ENCODE measurements around the gene RNF19B.

RNF19B gene

GRCh38 chr1:32966900-32967299, 2.3 kb upstream of the RNF19B start:
- DNase-seq (ENCODE audit: low spot score): no peak

- DNase-seq (ENCODE audit: low spot score): no peak
These were observed 690 bp upstream of the RNF19B start for GRCh38 chr1:32965251-32965747.

- peak; percentile 43 for DNase-seq (ENCODE audit: low spot score)
These were observed 706 bp downstream of the RNF19B start for GRCh38 chr1:32963746-32964460.

- no peak for DNase-seq (ENCODE audit: low spot score)
These were observed 2.2 kb downstream of the RNF19B start for GRCh38 chr1:32962248-32962896.

DNA sequence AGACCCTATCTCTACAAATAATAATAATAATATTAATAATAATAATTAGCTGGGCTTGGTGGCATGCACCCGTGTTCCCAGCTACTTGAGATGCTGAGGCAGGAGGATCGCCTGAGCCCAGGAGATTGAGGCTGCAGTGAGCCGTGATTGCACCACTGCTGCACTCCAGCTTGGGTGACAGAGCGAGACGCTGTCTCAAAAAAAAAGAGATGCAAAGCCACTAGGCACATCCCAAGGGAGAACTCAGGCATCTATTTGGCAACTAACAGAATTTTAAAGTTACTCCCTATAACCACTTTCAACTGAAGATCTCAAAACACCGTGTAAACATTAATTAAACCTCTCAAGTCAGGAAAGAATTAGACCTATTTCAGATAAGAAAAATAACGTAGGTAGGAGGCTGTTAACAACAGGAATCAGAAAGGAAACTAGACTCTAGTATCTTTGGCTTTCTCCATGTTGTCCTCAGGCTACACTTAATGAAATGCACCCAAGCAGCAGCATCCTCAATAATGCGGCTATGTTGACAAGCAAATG, 3.7 kb downstream of the RNF19B start:
- DNase-seq (ENCODE audit: low spot score): no peak

DNA sequence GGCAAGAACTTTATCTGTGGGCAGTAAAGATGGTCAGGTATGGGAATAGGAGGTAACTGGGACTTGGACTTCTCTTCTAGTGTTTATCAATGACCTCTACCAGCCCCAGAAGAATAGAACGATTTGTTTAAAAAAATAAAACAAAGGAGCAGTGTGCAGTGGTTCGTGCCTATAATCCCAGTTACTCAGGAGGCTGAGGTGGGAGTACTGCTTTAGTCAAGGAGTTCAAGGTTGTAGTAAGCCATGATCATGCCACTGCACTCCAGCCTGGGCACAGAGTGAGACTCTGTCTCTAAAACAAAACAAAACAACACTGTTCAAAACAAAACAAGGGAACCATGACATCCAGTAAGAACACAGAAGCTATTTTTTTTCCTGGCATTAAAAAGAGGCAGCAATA, 4.3 kb downstream of the RNF19B start:
- no peak for DNase-seq (ENCODE audit: low spot score)

DNA sequence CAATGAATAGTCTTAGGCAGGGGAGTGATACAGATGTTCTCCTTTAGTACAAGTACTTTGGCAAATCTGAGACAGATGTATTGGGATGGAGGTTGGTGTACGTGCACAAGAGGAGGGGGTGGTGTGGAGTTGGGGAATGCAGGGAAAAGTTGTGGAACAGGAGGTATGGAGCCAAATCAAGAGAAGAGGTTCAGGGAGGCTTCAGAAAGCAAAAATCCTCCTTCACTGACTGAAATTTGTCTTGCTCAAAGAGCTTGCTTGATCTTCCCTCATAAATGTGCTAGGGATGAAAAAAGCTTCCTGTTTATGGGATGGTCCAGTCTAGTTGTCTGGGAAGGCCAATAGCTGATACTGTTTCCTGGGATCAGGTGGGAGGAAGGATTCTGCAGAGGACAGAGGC, 5.8 kb downstream of the RNF19B start:
- DNase-seq (ENCODE audit: low spot score): no peak

DNA sequence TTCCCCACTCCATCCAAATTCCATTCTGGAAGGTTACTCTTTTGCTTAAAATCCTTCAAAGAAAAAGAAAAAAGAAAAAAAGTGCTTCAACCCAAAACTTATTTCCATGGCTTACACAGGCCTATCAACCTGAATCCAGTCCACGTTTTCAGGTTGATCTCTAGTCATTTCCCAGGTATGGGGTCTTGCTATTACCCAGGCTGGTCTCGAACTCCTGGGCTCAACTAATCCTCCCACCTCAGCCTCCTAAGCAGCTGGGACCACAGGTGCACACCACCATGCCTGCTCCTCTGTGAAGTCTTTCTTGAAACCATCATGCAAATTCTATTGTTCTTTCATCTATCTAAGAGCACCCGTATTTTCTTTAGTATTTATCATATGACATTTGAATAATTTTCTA, 7.6 kb downstream of the RNF19B start:
- DNase-seq (ENCODE audit: low spot score): no peak

DNA sequence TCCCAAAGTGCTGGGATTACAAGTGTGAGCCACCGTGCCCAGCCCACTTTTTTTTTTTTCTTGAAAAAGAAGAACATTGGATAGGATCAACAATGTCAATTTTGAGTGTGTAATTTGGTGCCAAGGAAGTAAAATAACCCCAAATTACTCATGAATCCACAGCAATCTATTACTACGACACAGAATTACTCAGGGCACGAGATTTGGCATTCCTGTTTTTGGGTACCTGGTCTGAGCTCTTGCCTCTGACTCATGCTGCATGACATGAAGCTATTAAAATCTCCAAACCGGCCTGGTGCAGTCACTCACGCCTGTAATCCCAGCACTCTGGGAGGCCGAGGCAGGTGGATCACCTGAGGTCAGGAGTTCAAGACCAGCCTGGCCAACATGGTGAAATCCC, 10.4 kb downstream of the RNF19B start:
- no peak for DNase-seq (ENCODE audit: low spot score)

- no peak for DNase-seq (ENCODE audit: low spot score)
These were observed 11.1 kb downstream of the RNF19B start for GRCh38 chr1:32953495-32953894.

DNA sequence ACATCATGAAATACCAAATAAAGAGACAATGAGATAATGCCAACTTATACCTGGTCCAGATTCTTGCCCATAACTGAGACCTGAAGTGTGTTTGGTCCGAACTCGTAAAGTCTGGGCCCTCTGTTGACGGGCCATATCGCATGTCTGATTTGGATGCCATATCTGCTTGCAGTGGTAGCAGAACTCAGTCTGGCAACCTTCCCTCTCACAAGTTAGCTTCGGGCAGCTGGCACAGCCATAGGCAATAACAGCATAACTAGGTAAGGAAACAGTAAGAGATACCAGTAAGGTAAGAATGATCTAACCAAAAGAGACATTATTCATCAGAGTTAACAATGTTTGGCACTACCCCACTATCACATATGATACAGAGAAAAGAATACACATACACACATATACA, 15.1 kb downstream of the RNF19B start:
- DNase-seq (ENCODE audit: low spot score): no peak

- no peak for DNase-seq (ENCODE audit: low spot score)
These were observed 15.7 kb downstream of the RNF19B start for GRCh38 chr1:32948905-32949304.

GRCh38 chr1:32948390-32948722, 16.3 kb downstream of the RNF19B start:
- DNase-seq (ENCODE audit: low spot score): no peak

DNA sequence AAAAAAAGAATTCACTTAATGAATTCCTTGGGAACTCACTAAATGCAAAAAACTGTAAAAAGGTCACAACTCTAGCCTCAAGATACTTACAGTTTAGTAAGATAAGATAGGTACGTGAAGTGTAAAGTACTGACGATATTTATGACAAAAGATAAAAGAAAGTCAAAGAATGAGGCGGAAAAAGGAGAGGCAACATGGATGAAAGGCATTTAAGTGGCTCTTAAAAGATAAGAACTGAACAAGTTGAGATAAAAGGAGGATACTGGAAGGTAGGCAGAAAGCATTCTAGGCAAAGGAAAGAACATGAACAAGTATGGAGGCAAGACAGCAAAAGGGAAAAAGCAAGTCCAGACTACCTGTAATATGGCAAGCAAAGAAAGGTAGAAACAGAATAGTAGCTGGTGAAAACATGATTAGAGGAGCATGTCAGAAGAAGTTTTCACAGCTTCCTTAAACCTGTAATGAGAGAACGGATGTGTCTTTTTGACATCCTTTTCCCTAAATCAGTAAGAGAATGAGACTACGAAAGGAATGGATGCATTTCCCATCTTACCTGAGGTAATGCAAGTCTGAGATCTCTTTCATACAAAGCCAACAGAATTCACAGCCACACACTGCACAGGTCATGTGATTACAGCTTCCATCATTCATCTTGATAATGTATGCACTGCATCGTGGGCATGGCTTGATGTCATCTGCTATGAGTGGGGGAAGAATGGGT, 16.8 kb downstream of the RNF19B start:
- no peak for DNase-seq (ENCODE audit: low spot score)

- DNase-seq (ENCODE audit: low spot score): no peak
These were observed 18.2 kb downstream of the RNF19B start for GRCh38 chr1:32946413-32946812.

GRCh38 chr1:32944180-32944579, 20.4 kb downstream of the RNF19B start:
- no peak for DNase-seq (ENCODE audit: low spot score)

DNA sequence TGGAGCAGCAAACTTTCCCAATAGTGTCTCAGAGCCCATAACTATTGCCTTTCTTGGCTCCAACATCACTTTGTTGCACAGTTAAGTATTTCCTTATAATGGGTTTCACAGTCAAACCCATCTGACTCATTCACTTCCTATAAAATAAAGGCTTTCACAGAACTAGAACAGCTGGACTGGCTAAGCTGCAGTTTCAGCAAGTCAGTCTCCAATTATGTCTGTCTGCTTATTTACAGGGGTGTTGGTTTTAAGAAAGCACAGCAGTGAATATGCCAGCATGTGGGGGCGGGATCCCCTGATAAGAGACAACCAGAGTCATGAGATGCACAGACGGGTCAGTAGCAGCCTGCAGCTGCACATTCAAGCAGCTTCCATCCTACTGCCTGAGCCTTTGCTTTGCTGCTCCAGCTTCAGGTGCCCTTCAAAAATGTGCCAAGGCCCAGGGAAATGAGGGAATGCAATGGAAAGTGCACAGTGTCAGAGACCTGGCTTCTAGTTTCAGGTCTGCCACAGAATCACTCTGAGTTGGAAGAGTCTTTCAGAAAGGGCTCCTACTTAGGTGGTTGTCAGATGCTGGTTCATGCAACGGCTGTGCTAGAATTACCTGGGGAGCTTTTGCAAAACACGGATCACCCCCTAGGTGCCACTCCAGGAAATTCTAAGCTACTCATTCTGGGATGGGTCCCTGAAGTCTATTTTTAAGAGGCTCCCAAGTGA, 24.8 kb downstream of the RNF19B start:
- no peak for DNase-seq (ENCODE audit: low spot score)

DNA sequence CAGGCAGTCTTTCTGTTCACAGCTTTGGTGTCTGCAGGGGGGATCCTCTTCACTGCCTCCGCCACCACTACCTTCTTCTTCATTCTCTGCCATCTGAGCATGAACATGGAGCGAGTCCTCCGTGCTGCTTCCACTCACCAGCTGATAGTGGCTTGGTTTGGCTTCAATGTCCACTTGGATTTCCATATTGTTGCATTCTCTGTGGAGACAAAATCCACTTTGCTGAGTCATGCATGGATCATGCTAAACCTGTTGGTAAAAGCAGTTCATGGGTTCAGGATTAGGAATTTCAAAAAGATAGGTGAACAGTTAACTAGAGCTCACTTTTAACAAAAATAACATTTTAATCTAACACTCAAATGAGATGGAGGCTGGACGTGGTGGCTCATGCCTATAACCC, 27.5 kb downstream of the RNF19B start:
- no peak for DNase-seq (ENCODE audit: low spot score)

- DNase-seq (ENCODE audit: low spot score): no peak
These were observed 30.1 kb downstream of the RNF19B start for GRCh38 chr1:32934535-32934934.

DNA sequence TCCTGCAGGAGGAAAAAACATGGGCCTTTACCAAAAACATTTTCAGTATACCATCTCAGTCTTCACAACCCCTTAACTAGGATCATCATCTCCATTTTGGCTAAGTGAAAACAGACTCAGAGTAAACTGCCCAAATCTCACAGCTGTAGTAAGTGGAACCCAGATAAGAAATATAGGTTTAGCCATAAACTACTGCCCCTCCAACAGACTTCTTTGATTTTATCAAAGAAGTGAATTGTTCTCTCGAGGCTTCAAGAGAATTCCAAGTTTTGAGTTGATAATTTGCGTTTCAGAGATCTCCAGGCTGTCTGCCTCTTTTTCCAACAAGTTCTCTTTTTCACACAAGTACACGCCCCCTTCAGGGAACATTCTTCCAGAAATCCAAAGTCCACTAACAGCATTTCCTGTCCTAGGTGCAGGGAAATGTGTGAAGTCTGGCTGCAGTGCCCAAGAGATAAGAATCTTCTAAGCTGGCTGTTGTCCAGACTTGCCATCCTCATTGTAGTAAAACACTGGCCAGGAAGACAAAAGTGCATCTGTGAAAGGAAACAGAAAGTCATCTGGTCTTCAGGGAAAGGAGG, 30.8 kb downstream of the RNF19B start:
- DNase-seq (ENCODE audit: low spot score): no peak

DNA sequence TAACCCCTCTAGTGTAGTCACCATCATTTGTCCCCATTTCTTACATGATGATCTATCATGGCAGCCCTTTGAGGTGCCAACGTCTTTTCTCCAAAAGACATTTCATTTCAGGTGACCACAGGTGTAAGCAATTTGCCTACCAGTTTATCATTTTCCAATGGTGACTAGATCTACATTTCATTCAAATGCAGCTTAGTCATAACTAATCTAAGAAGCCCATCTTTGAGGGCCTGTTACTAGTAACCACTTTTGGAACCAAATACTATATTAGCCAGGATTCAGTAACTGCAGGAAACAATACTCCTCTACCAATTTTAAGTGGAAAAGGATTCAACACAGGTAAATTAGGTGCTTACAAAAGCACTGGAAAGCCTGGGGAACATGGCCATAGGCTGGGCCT, 32.8 kb downstream of the RNF19B start:
- DNase-seq (ENCODE audit: low spot score): no peak

DNA sequence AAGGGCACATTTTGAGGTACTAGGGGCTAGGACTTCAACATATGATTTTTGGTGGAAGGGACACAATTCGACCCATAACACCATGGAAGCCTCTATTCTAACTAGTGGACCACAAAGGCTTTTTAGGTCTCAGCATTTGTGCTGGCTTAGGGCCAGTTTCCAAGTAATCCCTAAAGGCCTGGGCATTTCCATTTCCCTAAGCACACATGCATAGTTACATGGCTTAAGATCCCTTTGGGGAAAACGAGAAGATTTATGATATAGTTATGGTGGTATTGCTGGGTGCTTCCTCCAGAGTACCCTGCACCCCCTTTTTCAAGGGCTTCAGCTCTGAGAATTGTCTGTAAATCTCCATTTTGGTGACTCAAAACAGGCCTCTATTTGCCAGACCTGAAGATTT, 35.2 kb downstream of the RNF19B start:
- DNase-seq (ENCODE audit: low spot score): no peak
